ENCODE results near the gene FOXI3. TPM values are rescaled to one million over a fixed set of nuclear protein-coding genes. Genes with fewer than 3 reads are reported as not detected.
"Not testable (repeated sequence)": the region's sequence is repeated elsewhere in the genome, so short reads cannot be mapped to it uniquely, and the experiment has no call there.

The FOXI3 gene
- total and polyA plus RNA-seq, 4 donors, result not detected

GRCh38 chr2:88450186-88450585 is 2.3 kb downstream of the FOXI3 start:
- H3K4me3 ChIP-seq (ENCODE audit: low read length in 2 of 2), result no peak overlapping the region
- H3K36me3 ChIP-seq (ENCODE audit: control insufficient read depth in 1 of 2, insufficient read depth in 2 of 2, low read length in 1 of 2), result no peaks in the 10 kb centered on the region
- H3K4me1 ChIP-seq (ENCODE audit: control insufficient read depth in 1 of 2, insufficient read depth in 2 of 2, low read length in 2 of 2), result no peaks in the 10 kb centered on the region
- no peak for DNase-seq
- ATAC-seq (ENCODE audit: low FRiP score), result no peak
- H3K9me3 ChIP-seq (ENCODE audit: control insufficient read depth, low read length), result no peaks in the 10 kb centered on the region
- 84 to 85% methylated on average over 10 of the region's 10 CpGs for WGBS, 2 donors
- H3K27me3 ChIP-seq (ENCODE audit: control insufficient read depth in 1 of 2, insufficient read depth in 2 of 2, low read length in 1 of 2), result no peaks in the 10 kb centered on the region
- no peak overlapping the region for H3K27ac ChIP-seq (ENCODE audit: low read depth in 1 of 2, low read length in 2 of 2)
- intact Hi-C loops (cut with DNase I), result no loop called here

DNA sequence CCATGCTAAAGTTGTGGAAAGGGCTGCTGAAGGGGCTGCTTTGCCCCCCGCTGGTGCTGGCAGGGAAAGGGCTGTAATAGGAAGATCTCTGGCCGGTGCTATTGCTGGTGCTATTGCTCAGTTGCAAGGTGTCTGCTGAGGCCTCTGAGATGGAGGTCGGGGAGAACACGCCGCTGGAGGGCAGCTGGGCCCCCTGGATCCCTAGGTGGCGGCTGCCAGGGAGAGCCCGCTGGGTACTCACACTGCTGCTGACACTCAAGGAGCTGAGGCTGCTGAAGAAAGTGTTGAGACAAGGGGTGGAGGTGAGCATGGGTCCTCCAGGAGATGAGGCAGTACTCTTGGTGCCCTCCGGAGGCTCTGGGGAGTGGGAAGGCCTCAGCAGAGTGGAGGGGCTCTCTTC is 4.2 kb downstream of the FOXI3 start:
- intact Hi-C loops (cut with DNase I), result no loop called here
- no peaks in the 10 kb centered on the region for H3K36me3 ChIP-seq (ENCODE audit: control insufficient read depth in 1 of 2, insufficient read depth in 2 of 2, low read length in 1 of 2)
- no peaks in the 10 kb centered on the region for H3K4me1 ChIP-seq (ENCODE audit: control insufficient read depth in 1 of 2, insufficient read depth in 2 of 2, low read length in 2 of 2)
- no peaks in the 10 kb centered on the region for H3K27me3 ChIP-seq (ENCODE audit: control insufficient read depth in 1 of 2, insufficient read depth in 2 of 2, low read length in 1 of 2)
- DNase-seq (no peak), ATAC-seq (ENCODE audit: low FRiP score) (no peak)
- H3K4me3 ChIP-seq (ENCODE audit: low read length in 2 of 2), result no peak overlapping the region
- H3K9me3 ChIP-seq (ENCODE audit: control insufficient read depth, low read length), result no peaks in the 10 kb centered on the region
- no peak overlapping the region for H3K27ac ChIP-seq (ENCODE audit: low read depth in 1 of 2, low read length in 2 of 2)
- WGBS, 2 donors, result 81 to 87% methylated on average over 8 of the region's 8 CpGs

GRCh38 chr2:88443353-88443938 is 9.0 kb downstream of the FOXI3 start:
- Histone ChIP-seq H3K36me3 (ENCODE audit: control insufficient read depth in 1 of 2, insufficient read depth in 2 of 2, low read length in 1 of 2) (no peaks in the 10 kb centered on the region), H3K4me1 (ENCODE audit: control insufficient read depth in 1 of 2, insufficient read depth in 2 of 2, low read length in 2 of 2) (no peaks in the 10 kb centered on the region), H3K27ac (ENCODE audit: low read depth in 1 of 2, low read length in 2 of 2) (no peak overlapping the region), H3K27me3 (ENCODE audit: control insufficient read depth in 1 of 2, insufficient read depth in 2 of 2, low read length in 1 of 2) (no peaks in the 10 kb centered on the region), H3K9me3 (ENCODE audit: control insufficient read depth, low read length) (no peaks in the 10 kb centered on the region), H3K4me3 (ENCODE audit: low read length in 2 of 2) (no peak overlapping the region)
- WGBS, 2 donors, result 46 to 56% methylated on average over 4 of the region's 4 CpGs
- ATAC-seq (ENCODE audit: low FRiP score), result no peak
- intact Hi-C loops (cut with DNase I), result no loop called here
- no peak for DNase-seq

DNA sequence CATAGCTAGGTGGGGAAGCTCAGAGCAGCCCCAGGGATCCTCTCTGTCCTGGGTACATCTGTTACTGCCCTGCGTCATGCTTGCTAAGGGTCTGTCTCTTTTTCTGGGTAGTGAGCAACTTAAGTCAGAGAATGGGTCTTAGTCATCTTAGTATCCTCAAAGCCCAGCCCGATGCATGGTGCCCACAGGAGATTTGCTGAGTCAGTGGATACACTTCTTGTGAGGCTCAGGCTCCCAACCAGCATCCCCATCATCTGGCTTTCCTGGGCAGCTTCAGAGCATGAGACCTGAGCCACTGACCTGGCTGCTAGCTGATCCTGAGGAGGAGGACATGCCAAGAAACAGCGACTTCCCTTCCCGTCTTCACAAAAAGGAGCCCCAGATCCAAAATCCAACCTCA is 10.0 kb downstream of the FOXI3 start:
- 74 to 78% methylated on average over 4 of the region's 4 CpGs for WGBS, 2 donors
- ATAC-seq (ENCODE audit: low FRiP score) (no peak), DNase-seq (no peak)
- no peaks in the 10 kb centered on the region for H3K36me3 ChIP-seq (ENCODE audit: control insufficient read depth in 1 of 2, insufficient read depth in 2 of 2, low read length in 1 of 2)
- intact Hi-C loops (cut with DNase I), result no loop called here
- no peaks in the 10 kb centered on the region for H3K4me1 ChIP-seq (ENCODE audit: control insufficient read depth in 1 of 2, insufficient read depth in 2 of 2, low read length in 2 of 2)
- H3K27ac ChIP-seq (ENCODE audit: low read depth in 1 of 2, low read length in 2 of 2), result no peak overlapping the region
- no peaks in the 10 kb centered on the region for H3K9me3 ChIP-seq (ENCODE audit: control insufficient read depth, low read length)
- no peak overlapping the region for H3K4me3 ChIP-seq (ENCODE audit: low read length in 2 of 2)
- H3K27me3 ChIP-seq (ENCODE audit: control insufficient read depth in 1 of 2, insufficient read depth in 2 of 2, low read length in 1 of 2), result no peaks in the 10 kb centered on the region

- no peak overlapping the region for H3K4me3 ChIP-seq (ENCODE audit: low read length in 2 of 2)
- H3K9me3 ChIP-seq (ENCODE audit: control insufficient read depth, low read length), result no peaks in the 10 kb centered on the region
- H3K4me1 ChIP-seq (ENCODE audit: control insufficient read depth in 1 of 2, insufficient read depth in 2 of 2, low read length in 2 of 2), result no peaks in the 10 kb centered on the region
- ATAC-seq (ENCODE audit: low FRiP score) (no peak), DNase-seq (no peak)
- H3K27me3 ChIP-seq (ENCODE audit: control insufficient read depth in 1 of 2, insufficient read depth in 2 of 2, low read length in 1 of 2), result no peaks in the 10 kb centered on the region
- no peaks in the 10 kb centered on the region for H3K36me3 ChIP-seq (ENCODE audit: control insufficient read depth in 1 of 2, insufficient read depth in 2 of 2, low read length in 1 of 2)
- H3K27ac ChIP-seq (ENCODE audit: low read depth in 1 of 2, low read length in 2 of 2), result no peak overlapping the region
- intact Hi-C loops (cut with DNase I), result no loop called here
- 85 to 88% methylated on average over 5 of the region's 5 CpGs for WGBS, 2 donors
These were observed 10.4 kb downstream of the FOXI3 start for GRCh38 chr2:88442061-88442460.

DNA sequence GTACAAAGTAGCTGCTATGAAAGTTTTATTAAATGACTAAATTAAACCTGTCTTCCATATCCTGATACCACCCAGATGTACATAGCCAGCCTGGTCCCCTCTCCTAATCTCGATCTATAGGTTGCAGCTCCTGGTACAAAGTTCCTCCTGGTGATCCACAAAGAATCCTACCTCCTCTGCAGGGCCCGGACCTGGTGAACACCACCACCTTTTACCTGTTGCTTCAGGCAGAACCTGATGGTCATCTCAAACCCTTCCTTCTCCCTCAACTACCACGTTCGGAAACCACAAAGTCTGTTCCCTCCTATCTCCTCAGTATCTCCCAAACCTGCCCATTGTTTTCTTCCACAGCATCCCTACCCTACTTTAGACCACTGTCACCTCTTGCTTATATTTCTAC is 15.5 kb downstream of the FOXI3 start:
- Histone ChIP-seq H3K4me3 (ENCODE audit: low read length in 2 of 2) (no peak overlapping the region), H3K9me3 (ENCODE audit: control insufficient read depth, low read length) (no peaks in the 10 kb centered on the region), H3K27ac (ENCODE audit: low read depth in 1 of 2, low read length in 2 of 2) (no peak overlapping the region), H3K4me1 (ENCODE audit: control insufficient read depth in 1 of 2, insufficient read depth in 2 of 2, low read length in 2 of 2) (no peaks in the 10 kb centered on the region), H3K27me3 (ENCODE audit: control insufficient read depth in 1 of 2, insufficient read depth in 2 of 2, low read length in 1 of 2) (no peaks in the 10 kb centered on the region), H3K36me3 (ENCODE audit: control insufficient read depth in 1 of 2, insufficient read depth in 2 of 2, low read length in 1 of 2) (no peaks in the 10 kb centered on the region)
- DNase-seq (no peak), ATAC-seq (ENCODE audit: low FRiP score) (no peak)
- intact Hi-C loops (cut with DNase I), result no loop called here
- WGBS, 2 donors, result 82 to 85% methylated on average over 4 of the region's 4 CpGs

GRCh38 chr2:88429929-88430328 is 22.6 kb downstream of the FOXI3 start:
- DNase-seq (no peak), ATAC-seq (ENCODE audit: low FRiP score) (no peak)
- Histone ChIP-seq H3K27me3 (ENCODE audit: control insufficient read depth in 1 of 2, insufficient read depth in 2 of 2, low read length in 1 of 2) (no peaks in the 10 kb centered on the region), H3K9me3 (ENCODE audit: control insufficient read depth, low read length) (peaks cover 3% of the 10 kb centered on the region), H3K4me1 (ENCODE audit: control insufficient read depth in 1 of 2, insufficient read depth in 2 of 2, low read length in 2 of 2) (no peaks in the 10 kb centered on the region), H3K27ac (ENCODE audit: low read depth in 1 of 2, low read length in 2 of 2) (no peak overlapping the region), H3K36me3 (ENCODE audit: control insufficient read depth in 1 of 2, insufficient read depth in 2 of 2, low read length in 1 of 2) (no peaks in the 10 kb centered on the region), H3K4me3 (ENCODE audit: low read length in 2 of 2) (no peak overlapping the region)
- WGBS, 2 donors, result 86 to 93% methylated on average over 7 of the region's 7 CpGs
- intact Hi-C loops (cut with DNase I), result no loop called here

- Histone ChIP-seq H3K27ac (ENCODE audit: low read depth in 1 of 2, low read length in 2 of 2) (no peak overlapping the region), H3K36me3 (ENCODE audit: control insufficient read depth in 1 of 2, insufficient read depth in 2 of 2, low read length in 1 of 2) (no peaks in the 10 kb centered on the region), H3K9me3 (ENCODE audit: control insufficient read depth, low read length) (no peaks in the 10 kb centered on the region), H3K4me3 (ENCODE audit: low read length in 2 of 2) (no peak overlapping the region), H3K27me3 (ENCODE audit: control insufficient read depth in 1 of 2, insufficient read depth in 2 of 2, low read length in 1 of 2) (no peaks in the 10 kb centered on the region), H3K4me1 (ENCODE audit: control insufficient read depth in 1 of 2, insufficient read depth in 2 of 2, low read length in 2 of 2) (no peaks in the 10 kb centered on the region)
- no peak for DNase-seq
- 70 to 71% methylated on average over 2 of the region's 2 CpGs for WGBS, 2 donors
- no peak for ATAC-seq (ENCODE audit: low FRiP score)
- intact Hi-C loops (cut with DNase I), result no loop called here
These were observed 28.8 kb downstream of the FOXI3 start for GRCh38 chr2:88423733-88424132.

DNA sequence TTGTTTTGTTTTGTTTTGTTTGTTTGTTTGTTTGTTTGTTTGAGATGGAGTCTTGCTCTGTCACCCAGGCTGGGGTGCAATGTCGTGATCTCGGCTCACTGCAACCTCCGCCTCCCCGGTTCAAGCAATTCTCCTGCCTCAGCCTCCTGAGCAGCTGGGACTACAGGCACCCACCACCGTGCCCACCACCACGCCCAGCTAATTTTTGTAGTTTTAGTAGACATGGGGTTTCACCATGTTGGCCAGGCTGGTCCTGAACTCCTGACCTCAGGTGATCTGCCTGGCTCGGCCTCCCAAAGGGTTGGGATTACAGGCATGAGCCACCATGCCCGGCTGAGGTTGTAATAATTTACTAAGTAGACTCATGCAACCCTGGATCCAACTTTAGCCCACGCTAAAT is 33.4 kb downstream of the FOXI3 start:
- H3K36me3 ChIP-seq (ENCODE audit: control insufficient read depth in 1 of 2, insufficient read depth in 2 of 2, low read length in 1 of 2); DNase-seq; H3K27ac ChIP-seq (ENCODE audit: low read depth in 1 of 2, low read length in 2 of 2); H3K4me3 ChIP-seq (ENCODE audit: low read length in 2 of 2); intact Hi-C loops (cut with DNase I); H3K27me3 ChIP-seq (ENCODE audit: control insufficient read depth in 1 of 2, insufficient read depth in 2 of 2, low read length in 1 of 2); H3K9me3 ChIP-seq (ENCODE audit: control insufficient read depth, low read length); ATAC-seq (ENCODE audit: low FRiP score); H3K4me1 ChIP-seq (ENCODE audit: control insufficient read depth in 1 of 2, insufficient read depth in 2 of 2, low read length in 2 of 2): not testable (repeated sequence)
- 71% methylated on average over 9 of the region's 9 CpGs for WGBS, 2 donors

Measured in aorta (tissue), 5 donors.